Epithelial cell of prostate (primary cell): ENCODE measurements around the gene DNAJB5.

Experiments
- DNase-seq: peaks from one replicate; pipeline ENCODE4 v3.0.0-alpha.2; 2011; ENCODE audit warnings: low read depth, low spot score
- H3K27ac ChIP-seq: fragments of 450-650 bp; 2 replicates; pipeline ENCODE4 v1.5.1; 2017; ENCODE audit warnings: mild to moderate bottlenecking

The DNAJB5 gene

DNA sequence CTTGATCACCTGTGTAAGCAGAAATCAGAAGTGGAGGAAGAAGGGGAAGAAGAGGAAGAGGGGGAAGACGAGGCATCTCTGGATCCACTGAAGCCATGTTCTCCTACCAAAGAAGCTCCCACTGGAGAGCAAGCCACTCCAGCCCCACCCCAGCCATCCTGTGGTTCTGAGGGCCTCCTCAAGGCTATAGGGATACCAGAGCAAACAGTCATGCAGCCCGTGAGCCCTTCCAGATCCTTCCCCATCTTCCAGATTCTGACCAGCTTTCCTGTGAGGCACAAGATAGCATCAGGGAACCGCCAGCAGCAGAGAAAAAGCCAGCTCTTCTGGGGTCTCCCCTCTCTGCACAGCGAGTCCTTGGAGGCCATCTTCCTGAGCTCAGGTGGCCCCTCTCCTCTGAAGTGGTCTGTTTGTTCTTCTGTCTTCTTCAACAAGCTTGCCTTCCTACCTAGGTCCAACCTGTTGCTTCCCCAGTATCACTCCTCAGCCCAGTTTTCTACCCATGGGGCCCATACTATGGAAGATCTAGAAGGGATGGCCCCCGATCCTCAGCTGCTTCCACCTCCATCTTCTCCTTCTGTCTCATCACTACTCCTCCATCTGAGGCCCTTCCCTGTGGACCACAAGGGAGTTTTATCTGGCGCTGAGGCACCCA, 53.5 kb downstream of the DNAJB5 start:
- H3K27ac ChIP-seq: peak overlapping the region; percentile 68
- no peak for DNase-seq

DNA sequence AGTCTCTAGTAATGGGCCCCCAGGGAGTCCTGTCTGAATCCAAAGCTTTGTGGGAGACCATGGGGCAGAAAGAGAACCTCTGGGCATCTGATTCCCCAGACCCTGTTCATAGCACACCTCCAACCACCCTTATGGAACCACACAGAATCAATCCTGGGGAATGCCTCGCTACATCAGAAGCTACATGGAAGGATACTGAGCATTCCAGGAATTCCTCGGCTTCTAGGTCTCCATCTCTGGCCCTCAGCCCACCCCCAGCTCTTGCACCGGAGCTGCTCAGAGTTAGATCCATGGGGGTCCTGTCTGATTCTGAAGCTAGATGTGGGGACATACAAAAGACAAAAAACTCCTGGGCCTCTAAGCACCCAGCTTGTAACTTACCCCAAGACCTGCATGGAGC, 54.5 kb downstream of the DNAJB5 start:
- H3K27ac ChIP-seq: no peak overlapping the region
- no peak for DNase-seq
